Adrenal gland (tissue), 12 donors: ENCODE data around the gene NKAIN2. TPM values are rescaled to one million over a fixed set of nuclear protein-coding genes. Genes with fewer than 3 reads are reported as not detected.

Experiments
- DNase-seq, 7 donors: peaks; one replicate each; pipeline ENCODE4 v3.0.0-alpha.2; 2019 to 2020
- H3K27ac ChIP-seq, 5 donors: fragments of 200-600 bp; sonication (generic) in 4 of 5; 1 replicate in 3 of 5; 2 replicates in 2 of 5; pipeline versions ENCODE4 v1.5.1 to v1.8.0; 2016 to 2020; ENCODE audit warnings: mild to moderate bottlenecking in 1 of 5
- H3K27me3 ChIP-seq: fragments of 200-600 bp; 2 replicates; pipeline ENCODE4 v1.8.0; 2021
- H3K36me3 ChIP-seq, 2 donors: fragments of 200-600 bp; replicated peaks in 1 of 2; 1 replicate in 1 of 2; 2 replicates in 1 of 2; pipeline versions ENCODE4 v1.5.1 to v1.8.0; 2018 to 2022
- H3K4me1 ChIP-seq, 2 donors: fragments of 200-600 bp; replicated peaks in 1 of 2; 1 replicate in 1 of 2; 2 replicates in 1 of 2; pipeline versions ENCODE4 v1.5.1 to v1.8.0; 2018 to 2021
- H3K4me3 ChIP-seq, 4 donors: fragments of 200-600 bp; sonication (generic) in 3 of 4; one replicate each; pipeline ENCODE4 v1.5.1; 2016 to 2018
- H3K9me3 ChIP-seq, 3 donors: fragments of 200-600 bp; sonication (generic) in 1 of 3; replicated peaks in 1 of 3; 1 replicate in 2 of 3; 2 replicates in 1 of 3; pipeline versions ENCODE4 v1.5.1 to v1.8.0; 2016 to 2021
- CTCF ChIP-seq, 6 experiments: fragments of 450-650 bp in 4 of 6; fragments of 200-600 bp in 2 of 6; sonication (generic) in 1 of 6; IDR thresholded peaks; 1 replicate in 5 of 6; 2 replicates in 1 of 6; pipeline versions ENCODE4 v1.5.1 to v1.8.0; 2016 to 2021; ENCODE audit warnings: antibody characterized with exemption in 6 of 6, mild to moderate bottlenecking in 2 of 6, moderate library complexity in 1 of 6
- POLR2A ChIP-seq, 2 donors: fragments of 450-650 bp; IDR thresholded peaks; one replicate each; pipeline ENCODE4 v1.6.1; 2017; ENCODE audit warnings: antibody characterized with exemption in 2 of 2, mild to moderate bottlenecking in 2 of 2, moderate library complexity in 1 of 2
- WGBS, 4 donors: extraction: QIAGEN DNeasy Blood & Tissue Kit in 2 of 4; methylation state at CpG; one replicate each; pipeline versions ENCODE4 v1.1.5 to v1.1.7; 2013 to 2017; 5-methylcytosine and 5-hydroxymethylcytosine counted together
- intact Hi-C, 2 donors: fragments of 100-400 bp; cut with DNase I; formaldehyde crosslinking; loops; one replicate each; pipeline versions ENCODE4 v1.14.1 to v1.15.0; 2022 to 2023
- polyA plus RNA-seq, 3 donors: library from polyadenylated mRNA; stranded (reverse); fragments of 200-250 nt in 2 of 3; fragments of 350-450 nt in 1 of 3; fragmentation: Illumina TruSeq in 1 of 3; extraction: RNeasy Lipid Tissue Mini Kit (QIAGEN cat#74804) in 1 of 3; gene quantifications; one replicate each; pipeline ENCODE4 v1.2.3, GENCODE V29; 2013 to 2014
- total RNA-seq, 9 donors: library from RNA; depleted of rRNA in 4 of 9; stranded (reverse); fragments of >200 nt in 4 of 9; fragments of 120-200 nt in 1 of 9; fragmentation: NEBNext Ultra II Directional in 1 of 9; extraction: Animal tissue kit (Norgen Biotek cat#: 25700) in 1 of 9; gene quantifications; one replicate each; pipeline versions ENCODE4 v1.1.0 to v1.2.4, GENCODE V29; 2013 to 2023
- donor health status: healthy with polysubstance abuse.
- donor health status: Bipolar disorder and iron deficiency.
- donor health status: DM: yes; HTN: yes; CAD: no.
- donor health status: DM: no; HTN: no; CAD: no.
- donor health status: DM: no; HTN: no; CAD: no.
- donor health status: DM: yes; HTN: yes; CAD: no.

NKAIN2 gene
- total and polyA plus RNA-seq, 12 donors: under 0.01 to 0.61 (median 0.23) TPM; not detected in 3

- WGBS, 4 donors: 3 to 12% (median 7%) methylated on average over 8 to 25 of the region's 25 CpGs
- intact Hi-C loops: no loop called here
- Histone ChIP-seq H3K4me3 (peak overlapping the region in 1 of 4 donors; percentile 32), H3K9me3 (no peaks in the 10 kb centered on the region), H3K36me3 (no peaks in the 10 kb centered on the region), H3K27ac (no peak overlapping the region), H3K27me3 (peaks cover 37% of the 10 kb centered on the region), H3K4me1 (peaks cover 8 to 11% of the 10 kb centered on the region in 2 donors)
- DNase-seq: peak in 1 of 7 donors; percentile 15
- TF ChIP-seq CTCF (IDR thresholded peaks at IDR 0.05): no peak
- TF ChIP-seq POLR2A (IDR thresholded peaks at IDR 0.05): no peak
Measured at GRCh38 chr6:123804014-123804786, 535 bp downstream of the NKAIN2 start.

GRCh38 chr6:123804787-123805540, 1.3 kb downstream of the NKAIN2 start:
- no peak overlapping the region for H3K4me3 ChIP-seq
- no peak overlapping the region for H3K27ac ChIP-seq
- no peak for DNase-seq
- 43 to 47% (median 44%) methylated on average over 5 of the region's 5 CpGs for WGBS, 4 donors
- H3K27me3 ChIP-seq: peaks cover 45% of the 10 kb centered on the region
- H3K36me3 ChIP-seq: no peaks in the 10 kb centered on the region
- peaks cover 8 to 11% of the 10 kb centered on the region in 2 donors for H3K4me1 ChIP-seq
- TF ChIP-seq POLR2A (IDR thresholded peaks at IDR 0.05): no peak
- intact Hi-C loops: no loop called here
- no peaks in the 10 kb centered on the region for H3K9me3 ChIP-seq

GRCh38 chr6:123805921-123806320, 2.3 kb downstream of the NKAIN2 start:
- intact Hi-C loops: no loop called here
- no peak overlapping the region for H3K4me3 ChIP-seq
- H3K27me3 ChIP-seq: peaks cover 46% of the 10 kb centered on the region
- H3K9me3 ChIP-seq: no peaks in the 10 kb centered on the region
- WGBS, 4 donors: 47 to 69% (median 54%) methylated on average over 1 of the region's 1 CpG
- no peak for TF ChIP-seq CTCF (IDR thresholded peaks at IDR 0.05)
- TF ChIP-seq POLR2A (IDR thresholded peaks at IDR 0.05): no peak
- H3K4me1 ChIP-seq: peaks cover 8 to 11% of the 10 kb centered on the region in 2 donors
- H3K27ac ChIP-seq: no peak overlapping the region
- H3K36me3 ChIP-seq: no peaks in the 10 kb centered on the region
- DNase-seq: no peak

- intact Hi-C loops: no loop called here
- H3K4me3 ChIP-seq: no peak overlapping the region
- no peaks in the 10 kb centered on the region for H3K36me3 ChIP-seq
- H3K27me3 ChIP-seq: peaks cover 46% of the 10 kb centered on the region
- no peaks in the 10 kb centered on the region for H3K9me3 ChIP-seq
- no peak overlapping the region for H3K27ac ChIP-seq
- no peak for DNase-seq
- H3K4me1 ChIP-seq: peaks cover 8 to 11% of the 10 kb centered on the region in 2 donors
- TF ChIP-seq CTCF (IDR thresholded peaks at IDR 0.05) (no peak), POLR2A (IDR thresholded peaks at IDR 0.05) (no peak)
- 65 to 89% (median 77%) methylated on average over 2 of the region's 2 CpGs for WGBS, 4 donors
Measured at GRCh38 chr6:123806561-123806960, 2.9 kb downstream of the NKAIN2 start.
